Measurements from ENCODE around the gene GTF2A1L.

The GTF2A1L gene

GRCh38 chr2:48721158-48721557 is 103.5 kb downstream of the GTF2A1L start:
- TF ChIP-seq FOXA1 (IDR thresholded peaks at IDR 0.05) (no peak), NFRKB (IDR thresholded peaks at IDR 0.05) (no peak), SP1 (IDR thresholded peaks at IDR 0.05) (no peak)
- POLR2A ChIA-PET: no interaction called here
- no peak for DNase-seq (ENCODE audit: extremely low spot score)
- CTCF ChIA-PET: interaction anchor here (0.8 kb wide), 1 partner anchor 16 kb away, joined by 4 read pairs; no protein-coding TSS in a partner anchor

- no peak for DNase-seq (ENCODE audit: extremely low spot score)
- ChIA-PET CTCF (no interaction called here), POLR2A (no interaction called here)
- no peak for TF ChIP-seq FOXM1 (IDR thresholded peaks at IDR 0.05; ENCODE audit: borderline replicate concordance)
- TF ChIP-seq HDGF (IDR thresholded peaks at IDR 0.05; ENCODE audit: borderline replicate concordance): no peak
- TF ChIP-seq LEF1 (IDR thresholded peaks at IDR 0.05; ENCODE audit: borderline replicate concordance): no peak
- TF ChIP-seq CTBP1 (IDR thresholded peaks at IDR 0.05; ENCODE audit: borderline replicate concordance): no peak
- TF ChIP-seq SUZ12 (IDR thresholded peaks at IDR 0.05): no peak
- no peak for TF ChIP-seq ELF4 (IDR thresholded peaks at IDR 0.05)
- no peak for TF ChIP-seq NFRKB (IDR thresholded peaks at IDR 0.05)
- no peak for TF ChIP-seq FOXK2 (IDR thresholded peaks at IDR 0.05)
- TF ChIP-seq BHLHE40 (IDR thresholded peaks at IDR 0.05; ENCODE audit: borderline replicate concordance): no peak
- TF ChIP-seq FOXA1 (IDR thresholded peaks at IDR 0.05): no peak
- TF ChIP-seq TARDBP (IDR thresholded peaks at IDR 0.05): no peak
- no peak for TF ChIP-seq L3MBTL2 (conservative IDR thresholded peaks at IDR 0.05)
- no peak for TF ChIP-seq ZNF384 (IDR thresholded peaks at IDR 0.05)
- TF ChIP-seq PKNOX1 (IDR thresholded peaks at IDR 0.05): no peak
- no peak for TF ChIP-seq SP1 (IDR thresholded peaks at IDR 0.05)
- TF ChIP-seq ARNT (IDR thresholded peaks at IDR 0.05): no peak
Observed at GRCh38 chr2:48722391-48722790, 104.7 kb downstream of the GTF2A1L start.

GRCh38 chr2:48723129-48723528 is 105.5 kb downstream of the GTF2A1L start:
- POLR2A ChIA-PET: no interaction called here
- no peak for DNase-seq (ENCODE audit: extremely low spot score)
- CTCF ChIA-PET: no interaction called here
- TF ChIP-seq FOXA1 (IDR thresholded peaks at IDR 0.05): no peak
- TF ChIP-seq L3MBTL2 (conservative IDR thresholded peaks at IDR 0.05): no peak
- TF ChIP-seq BHLHE40 (IDR thresholded peaks at IDR 0.05; ENCODE audit: borderline replicate concordance): no peak
- no peak for TF ChIP-seq FOXK2 (IDR thresholded peaks at IDR 0.05)
- no peak for TF ChIP-seq SP1 (IDR thresholded peaks at IDR 0.05)
- no peak for TF ChIP-seq SUZ12 (IDR thresholded peaks at IDR 0.05)
- no peak for TF ChIP-seq NFRKB (IDR thresholded peaks at IDR 0.05)
- no peak for TF ChIP-seq ZNF384 (IDR thresholded peaks at IDR 0.05)
- no peak for TF ChIP-seq PKNOX1 (IDR thresholded peaks at IDR 0.05)
- TF ChIP-seq FOXM1 (IDR thresholded peaks at IDR 0.05; ENCODE audit: borderline replicate concordance): no peak
- TF ChIP-seq ELF4 (IDR thresholded peaks at IDR 0.05): no peak
- no peak for TF ChIP-seq LEF1 (IDR thresholded peaks at IDR 0.05; ENCODE audit: borderline replicate concordance)
- TF ChIP-seq CTBP1 (IDR thresholded peaks at IDR 0.05; ENCODE audit: borderline replicate concordance): no peak

- ChIA-PET CTCF (no interaction called here), POLR2A (no interaction called here)
- no peak for DNase-seq (ENCODE audit: extremely low spot score)
- no peak for TF ChIP-seq HDGF (IDR thresholded peaks at IDR 0.05; ENCODE audit: borderline replicate concordance)
- TF ChIP-seq SUZ12 (IDR thresholded peaks at IDR 0.05): no peak
- TF ChIP-seq LEF1 (IDR thresholded peaks at IDR 0.05; ENCODE audit: borderline replicate concordance): no peak
Observed at GRCh38 chr2:48724278-48724677, 106.6 kb downstream of the GTF2A1L start.

- ChIA-PET POLR2A (no interaction called here), CTCF (no interaction called here)
- TF ChIP-seq LEF1 (IDR thresholded peaks at IDR 0.05; ENCODE audit: borderline replicate concordance): no peak
- no peak for TF ChIP-seq ELF4 (IDR thresholded peaks at IDR 0.05)
- no peak for TF ChIP-seq HDGF (IDR thresholded peaks at IDR 0.05; ENCODE audit: borderline replicate concordance)
- TF ChIP-seq FOXA1 (IDR thresholded peaks at IDR 0.05): no peak
- no peak for TF ChIP-seq ZNF384 (IDR thresholded peaks at IDR 0.05)
- TF ChIP-seq CTBP1 (IDR thresholded peaks at IDR 0.05; ENCODE audit: borderline replicate concordance): no peak
- no peak for TF ChIP-seq NFRKB (IDR thresholded peaks at IDR 0.05)
- no peak for TF ChIP-seq FOXK2 (IDR thresholded peaks at IDR 0.05)
- DNase-seq (ENCODE audit: extremely low spot score): no peak
Observed at GRCh38 chr2:48725696-48726494, 108.2 kb downstream of the GTF2A1L start.

- TF ChIP-seq LEF1 (IDR thresholded peaks at IDR 0.05; ENCODE audit: borderline replicate concordance) (no peak), FOXK2 (IDR thresholded peaks at IDR 0.05) (no peak), FOXM1 (IDR thresholded peaks at IDR 0.05; ENCODE audit: borderline replicate concordance) (no peak)
Observed at GRCh38 chr2:48727560-48727959, 109.9 kb downstream of the GTF2A1L start.

GRCh38 chr2:48728295-48728694 is 110.6 kb downstream of the GTF2A1L start:
- ChIA-PET CTCF (interaction anchor here (0.6 to 1.1 kb wide), 2 partner anchors 29 to 32 kb away, joined by 3 read pairs; no protein-coding TSS in a partner anchor), POLR2A (no interaction called here)
- DNase-seq (ENCODE audit: extremely low spot score): no peak
- TF ChIP-seq CTBP1 (IDR thresholded peaks at IDR 0.05; ENCODE audit: borderline replicate concordance) (no peak), FOXA1 (IDR thresholded peaks at IDR 0.05) (no peak), SP1 (IDR thresholded peaks at IDR 0.05) (no peak), BHLHE40 (IDR thresholded peaks at IDR 0.05; ENCODE audit: borderline replicate concordance) (no peak), LEF1 (IDR thresholded peaks at IDR 0.05; ENCODE audit: borderline replicate concordance) (no peak), FOXK2 (IDR thresholded peaks at IDR 0.05) (no peak), ELF4 (IDR thresholded peaks at IDR 0.05) (no peak), L3MBTL2 (conservative IDR thresholded peaks at IDR 0.05) (no peak), NFRKB (IDR thresholded peaks at IDR 0.05) (no peak), FOXM1 (IDR thresholded peaks at IDR 0.05; ENCODE audit: borderline replicate concordance) (no peak), PKNOX1 (IDR thresholded peaks at IDR 0.05) (no peak), HDGF (IDR thresholded peaks at IDR 0.05; ENCODE audit: borderline replicate concordance) (no peak)

More at GRCh38 chr2:48727560-48727959, 109.9 kb downstream of the GTF2A1L start:
- DNase-seq (ENCODE audit: extremely low spot score): no peak
- ChIA-PET POLR2A (no interaction called here), CTCF (interaction anchor here (1.1 kb wide), 1 partner anchor 28 kb away, joined by 3 read pairs; no protein-coding TSS in a partner anchor)

All from HEK293T (cell line).